Thoracic aorta (tissue), 2 donors: Measurements from ENCODE around the gene MFN2. TPM values are rescaled to one million over a fixed set of nuclear protein-coding genes. Genes with fewer than 3 reads are reported as not detected.

Source experiments
- ATAC-seq: fragments of 150-250 bp; one replicate; pipeline ENCODE4 v1.8.0; 2017; ENCODE audit warnings: low read depth; ENCODE audit not compliant: insufficient number of reproducible peaks, low FRiP score
- DNase-seq: peaks from one replicate; pipeline ENCODE4 v3.0.0-alpha.2; 2020; ENCODE audit warnings: low spot score
- H3K27ac ChIP-seq, 2 donors: fragments of 200-600 bp; sonication (generic); 1 replicate in 1 of 2; 2 replicates in 1 of 2; pipeline ENCODE4 v1.5.1; 2016; ENCODE audit warnings: mild to moderate bottlenecking in 2 of 2, moderate library complexity in 2 of 2
- H3K27me3 ChIP-seq: fragments of 200-600 bp; sonication (generic); replicated peaks from 2 replicates; pipeline ENCODE4 v1.6.0; 2016; ENCODE audit warnings: mild to moderate bottlenecking; ENCODE audit not compliant: insufficient read depth
- H3K36me3 ChIP-seq: fragments of 200-600 bp; sonication (generic); one replicate; pipeline ENCODE4 v1.5.1; 2016
- H3K4me1 ChIP-seq, 2 donors: fragments of 200-600 bp; sonication (generic); 1 replicate in 1 of 2; 2 replicates in 1 of 2; pipeline versions ENCODE4 v1.5.1 to v1.6.0; 2016; ENCODE audit warnings: low read depth in 2 of 2, mild to moderate bottlenecking in 1 of 2; ENCODE audit not compliant: control insufficient read depth in 1 of 2
- H3K4me3 ChIP-seq: fragments of 200-600 bp; sonication (generic); 2 replicates; pipeline ENCODE4 v1.5.1; 2016; ENCODE audit warnings: mild to moderate bottlenecking
- H3K9me3 ChIP-seq: fragments of 200-600 bp; sonication (generic); 2 replicates; pipeline ENCODE4 v1.5.1; 2016
- CTCF ChIP-seq: fragments of 200-600 bp; sonication (generic); IDR thresholded peaks from one replicate; pipeline ENCODE4 v1.5.1; 2019; ENCODE audit warnings: antibody characterized with exemption
- total RNA-seq, 2 donors: library from RNA; depleted of rRNA; stranded (reverse); fragments of >200 nt; gene quantifications; one replicate each; pipeline versions ENCODE4 v1.1.0 to v1.2.3, GENCODE V29; 2016

MFN2 gene
- total RNA-seq, 2 donors from 2014 or later, result 48.7 to 50.1 TPM

- DNase-seq (no peak), ATAC-seq (no peak)
- no peaks in the 10 kb centered on the region for H3K36me3 ChIP-seq
- no peak for TF ChIP-seq CTCF
- H3K27ac ChIP-seq, result no peak overlapping the region
- no peak overlapping the region for H3K4me3 ChIP-seq
- no peaks in the 10 kb centered on the region for H3K9me3 ChIP-seq
- no peaks in the 10 kb centered on the region for H3K27me3 ChIP-seq
- peaks cover 2 to 14% of the 10 kb centered on the region in 2 donors for H3K4me1 ChIP-seq
These were observed 77.1 kb downstream of the MFN2 start for GRCh38 chr1:12057382-12057781.

GRCh38 chr1:12057940-12058687 lies 77.9 kb downstream of the MFN2 start:
- Histone ChIP-seq H3K36me3 (no peaks in the 10 kb centered on the region), H3K27ac (no peak overlapping the region), H3K4me3 (no peak overlapping the region), H3K9me3 (no peaks in the 10 kb centered on the region), H3K4me1 (peaks cover 0 to 7% of the 10 kb centered on the region in 2 donors), H3K27me3 (peaks cover 5% of the 10 kb centered on the region)
- DNase-seq (no peak), ATAC-seq (no peak)
- TF ChIP-seq CTCF, result no peak

- ATAC-seq, result no peak
- no peak for DNase-seq
- Histone ChIP-seq H3K36me3 (no peaks in the 10 kb centered on the region), H3K9me3 (no peaks in the 10 kb centered on the region), H3K4me3 (no peak overlapping the region), H3K27ac (no peak overlapping the region), H3K4me1 (peaks cover 0 to 7% of the 10 kb centered on the region in 2 donors), H3K27me3 (peaks cover 6% of the 10 kb centered on the region)
- TF ChIP-seq CTCF, result no peak
These were observed 79.0 kb downstream of the MFN2 start for GRCh38 chr1:12059226-12059625.

DNA sequence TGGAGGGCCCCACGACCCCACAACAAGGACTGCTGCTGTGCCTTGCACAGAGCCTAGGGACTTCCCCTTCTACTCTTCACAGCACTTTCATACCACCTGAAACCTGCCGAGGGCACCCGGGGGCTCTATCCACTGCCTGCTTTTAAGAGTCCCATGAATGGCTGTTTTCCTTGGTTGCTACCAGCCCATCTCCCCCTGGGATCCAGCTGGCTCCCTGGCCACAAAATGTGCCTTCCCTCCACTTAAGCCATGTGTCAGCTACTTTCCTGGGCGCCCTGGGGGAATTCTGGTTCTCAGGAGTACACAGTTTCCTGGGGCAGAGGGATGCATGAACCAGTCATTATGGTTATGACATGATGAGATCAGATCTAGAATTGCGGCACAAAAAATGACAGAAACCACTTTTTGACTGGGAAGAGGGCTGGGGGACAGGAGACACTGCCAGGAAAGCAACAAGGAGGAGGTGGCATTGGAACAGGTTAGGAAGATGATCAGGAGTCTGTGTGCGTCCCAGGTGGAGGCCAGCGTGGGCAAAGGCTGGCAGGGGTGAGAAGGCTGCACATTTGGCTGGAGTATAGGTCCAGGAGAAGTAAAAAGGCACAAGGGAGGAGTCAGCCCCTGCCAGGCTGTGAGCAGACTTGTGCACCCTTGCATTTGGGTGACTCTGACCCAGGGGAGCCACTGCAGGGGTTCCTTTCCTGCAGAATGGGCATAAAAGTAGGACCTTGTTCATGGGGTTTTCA lies 79.6 kb downstream of the MFN2 start:
- Histone ChIP-seq H3K27me3 (peaks cover 6% of the 10 kb centered on the region), H3K4me3 (no peak overlapping the region), H3K9me3 (no peaks in the 10 kb centered on the region), H3K27ac (no peak overlapping the region), H3K4me1 (peaks cover 0 to 7% of the 10 kb centered on the region in 2 donors), H3K36me3 (no peaks in the 10 kb centered on the region)
- ATAC-seq (no peak), DNase-seq (no peak)
- no peak for TF ChIP-seq CTCF

- no peaks in the 10 kb centered on the region for H3K9me3 ChIP-seq
- TF ChIP-seq CTCF, result no peak
- no peaks in the 10 kb centered on the region for H3K36me3 ChIP-seq
- H3K4me3 ChIP-seq, result no peak overlapping the region
- DNase-seq (no peak), ATAC-seq (no peak)
- peaks cover 6% of the 10 kb centered on the region for H3K27me3 ChIP-seq
- H3K27ac ChIP-seq, result no peak overlapping the region
- peaks cover 0 to 7% of the 10 kb centered on the region in 2 donors for H3K4me1 ChIP-seq
These were observed 80.3 kb downstream of the MFN2 start for GRCh38 chr1:12060500-12060899.
